ENCODE data around the gene TEKTIP1. TPM values are rescaled to one million over a fixed set of nuclear protein-coding genes. Genes with fewer than 3 reads are reported as not detected.

The TEKTIP1 gene
- polyA plus RNA-seq, 1 donor from 2014 or later = not detected

DNA sequence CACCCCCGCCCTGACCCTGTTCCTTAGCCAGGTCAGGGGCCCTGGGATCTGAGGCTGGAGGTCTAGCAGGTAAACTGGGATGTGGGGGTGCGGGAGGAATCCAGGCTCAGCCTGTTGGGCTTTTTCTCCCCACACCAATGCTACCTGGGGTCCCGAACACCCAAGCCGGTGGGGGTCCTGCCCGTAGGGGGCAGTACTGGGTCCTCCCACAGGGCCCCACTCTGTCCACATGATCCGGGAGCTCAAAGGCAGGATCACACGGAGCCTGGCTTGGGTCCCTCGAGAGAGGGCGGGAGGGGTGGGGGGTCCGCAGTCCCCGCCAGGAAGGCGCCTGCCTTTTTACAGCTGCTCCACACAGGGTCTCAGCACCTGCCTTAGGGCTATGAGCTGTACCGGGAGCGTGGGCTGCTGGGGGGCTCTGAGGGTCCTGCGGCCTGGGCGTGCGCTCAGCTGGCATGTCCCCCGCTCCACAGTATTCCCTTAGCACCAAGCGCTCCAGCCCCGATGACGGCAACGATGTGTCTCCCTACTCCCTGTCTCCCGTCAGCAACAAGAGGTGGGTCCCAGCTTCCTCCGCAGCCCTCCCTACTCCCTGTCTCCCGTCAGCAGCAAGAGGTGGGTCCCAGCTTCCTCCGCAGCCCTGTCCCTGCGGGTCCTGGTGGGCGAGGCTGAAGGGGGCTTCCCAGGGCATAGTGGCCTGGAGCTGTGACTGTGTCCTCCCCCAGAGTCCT is 12.3 kb upstream of the TEKTIP1 start:
- H3K27ac ChIP-seq (ENCODE audit: low read length) = no peak overlapping the region
- no peak overlapping the region for H3K4me3 ChIP-seq (ENCODE audit: low read length)
- peaks cover 4% of the 10 kb centered on the region for H3K36me3 ChIP-seq (ENCODE audit: insufficient read depth, low read length)
- H4K20me1 ChIP-seq (ENCODE audit: insufficient read depth) = no peaks in the 10 kb centered on the region
- no peak overlapping the region for H2AFZ ChIP-seq (ENCODE audit: low read depth, low read length)
- no peaks in the 10 kb centered on the region for H3K9me2 ChIP-seq (ENCODE audit: insufficient read depth, low read length)
- H3K9ac ChIP-seq (ENCODE audit: low read length) = no peak overlapping the region
- H3K4me2 ChIP-seq (ENCODE audit: low read length) = no peak overlapping the region
- H3K27me3 ChIP-seq (ENCODE audit: insufficient read depth, low read depth, low read length) = no peaks in the 10 kb centered on the region
- H3K79me2 ChIP-seq (replicated peaks; ENCODE audit: insufficient read depth, low read length) = no peaks in the 10 kb centered on the region
- no peaks in the 10 kb centered on the region for H3F3A ChIP-seq (ENCODE audit: insufficient read depth, low read length, poor library complexity, severe bottlenecking)
- TF ChIP-seq, protein P1, sequence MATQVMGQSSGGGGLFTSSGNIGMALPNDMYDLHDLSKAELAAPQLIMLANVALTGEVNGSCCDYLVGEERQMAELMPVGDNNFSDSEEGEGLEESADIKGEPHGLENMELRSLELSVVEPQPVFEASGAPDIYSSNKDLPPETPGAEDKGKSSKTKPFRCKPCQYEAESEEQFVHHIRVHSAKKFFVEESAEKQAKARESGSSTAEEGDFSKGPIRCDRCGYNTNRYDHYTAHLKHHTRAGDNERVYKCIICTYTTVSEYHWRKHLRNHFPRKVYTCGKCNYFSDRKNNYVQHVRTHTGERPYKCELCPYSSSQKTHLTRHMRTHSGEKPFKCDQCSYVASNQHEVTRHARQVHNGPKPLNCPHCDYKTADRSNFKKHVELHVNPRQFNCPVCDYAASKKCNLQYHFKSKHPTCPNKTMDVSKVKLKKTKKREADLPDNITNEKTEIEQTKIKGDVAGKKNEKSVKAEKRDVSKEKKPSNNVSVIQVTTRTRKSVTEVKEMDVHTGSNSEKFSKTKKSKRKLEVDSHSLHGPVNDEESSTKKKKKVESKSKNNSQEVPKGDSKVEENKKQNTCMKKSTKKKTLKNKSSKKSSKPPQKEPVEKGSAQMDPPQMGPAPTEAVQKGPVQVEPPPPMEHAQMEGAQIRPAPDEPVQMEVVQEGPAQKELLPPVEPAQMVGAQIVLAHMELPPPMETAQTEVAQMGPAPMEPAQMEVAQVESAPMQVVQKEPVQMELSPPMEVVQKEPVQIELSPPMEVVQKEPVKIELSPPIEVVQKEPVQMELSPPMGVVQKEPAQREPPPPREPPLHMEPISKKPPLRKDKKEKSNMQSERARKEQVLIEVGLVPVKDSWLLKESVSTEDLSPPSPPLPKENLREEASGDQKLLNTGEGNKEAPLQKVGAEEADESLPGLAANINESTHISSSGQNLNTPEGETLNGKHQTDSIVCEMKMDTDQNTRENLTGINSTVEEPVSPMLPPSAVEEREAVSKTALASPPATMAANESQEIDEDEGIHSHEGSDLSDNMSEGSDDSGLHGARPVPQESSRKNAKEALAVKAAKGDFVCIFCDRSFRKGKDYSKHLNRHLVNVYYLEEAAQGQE (IDR thresholded peaks at IDR 0.05; ENCODE audit: borderline replicate concordance) = no peak
- no peak for TF ChIP-seq CTCF (IDR thresholded peaks at IDR 0.05; ENCODE audit: poor library complexity, severe bottlenecking)
- TF ChIP-seq MXI1 (conservative IDR thresholded peaks at IDR 0.05; ENCODE audit: poor library complexity, severe bottlenecking) = no peak
- no peak for TF ChIP-seq TAF1 (IDR thresholded peaks at IDR 0.05; ENCODE audit: low read depth)
- TF ChIP-seq POLR2AphosphoS5 (IDR thresholded peaks at IDR 0.05) = no peak
- no peak for TF ChIP-seq EZH2 (IDR thresholded peaks at IDR 0.05; ENCODE audit: borderline replicate concordance, insufficient read depth, low read length, poor library complexity, severe bottlenecking)
- TF ChIP-seq SMC3 (conservative IDR thresholded peaks at IDR 0.05; ENCODE audit: poor library complexity) = no peak
- TF ChIP-seq RAD21 (conservative IDR thresholded peaks at IDR 0.05) = no peak
- no peak for TF ChIP-seq EP300 (conservative IDR thresholded peaks at IDR 0.05; ENCODE audit: poor library complexity, severe bottlenecking)
- H3K9me3 ChIP-seq (ENCODE audit: low read length) = no peaks in the 10 kb centered on the region

GRCh38 chr19:3527238-3527910 is 11.6 kb upstream of the TEKTIP1 start:
- Histone ChIP-seq H2AFZ (ENCODE audit: low read depth, low read length) (no peak overlapping the region), H3K9ac (ENCODE audit: low read length) (no peak overlapping the region), H3K9me3 (ENCODE audit: low read length) (no peaks in the 10 kb centered on the region), H3K27me3 (ENCODE audit: insufficient read depth, low read depth, low read length) (no peaks in the 10 kb centered on the region), H3K9me2 (ENCODE audit: insufficient read depth, low read length) (no peaks in the 10 kb centered on the region), H4K20me1 (ENCODE audit: insufficient read depth) (no peaks in the 10 kb centered on the region), H3K27ac (ENCODE audit: low read length) (no peak overlapping the region), H3K4me2 (ENCODE audit: low read length) (no peak overlapping the region), H3K4me3 (ENCODE audit: low read length) (no peak overlapping the region), H3K36me3 (ENCODE audit: insufficient read depth, low read length) (peaks cover 4% of the 10 kb centered on the region), H3F3A (ENCODE audit: insufficient read depth, low read length, poor library complexity, severe bottlenecking) (no peaks in the 10 kb centered on the region), H3K79me2 (replicated peaks; ENCODE audit: insufficient read depth, low read length) (no peaks in the 10 kb centered on the region)
- no peak for TF ChIP-seq POLR2AphosphoS5 (IDR thresholded peaks at IDR 0.05)
- no peak for TF ChIP-seq EZH2 (IDR thresholded peaks at IDR 0.05; ENCODE audit: borderline replicate concordance, insufficient read depth, low read length, poor library complexity, severe bottlenecking)
- no peak for TF ChIP-seq EP300 (conservative IDR thresholded peaks at IDR 0.05; ENCODE audit: poor library complexity, severe bottlenecking)
- TF ChIP-seq SMC3 (conservative IDR thresholded peaks at IDR 0.05; ENCODE audit: poor library complexity) = no peak
- TF ChIP-seq MXI1 (conservative IDR thresholded peaks at IDR 0.05; ENCODE audit: poor library complexity, severe bottlenecking) = no peak
- TF ChIP-seq, protein P1 (IDR thresholded peaks at IDR 0.05; ENCODE audit: borderline replicate concordance) = no peak
- no peak for TF ChIP-seq RAD21 (conservative IDR thresholded peaks at IDR 0.05)
- TF ChIP-seq TAF1 (IDR thresholded peaks at IDR 0.05; ENCODE audit: low read depth) = no peak

Data from neural cell (in vitro differentiated cells).